OCI-LY7 (cell line): ENCODE data around the gene TMEM238.

Experiments
- CTCF ChIP-seq: fragments of 200-600 bp; sonication (generic); conservative IDR thresholded peaks from 2 replicates; pipeline ENCODE4 v1.5.1; 2014; ENCODE audit warnings: mild to moderate bottlenecking, antibody characterized with exemption, low read length, moderate library complexity, mixed read lengths
- EZH2phosphoT487 ChIP-seq: fragments of 200-600 bp; sonication (generic); IDR thresholded peaks from 2 replicates; pipeline ENCODE4 v1.6.1; 2018; ENCODE audit warnings: low read depth, borderline replicate concordance, mild to moderate bottlenecking, mixed run types, antibody characterized with exemption, low read length, moderate library complexity, mixed read lengths

- TF ChIP-seq CTCF (no peak), EZH2phosphoT487 (no peak)
Observed at GRCh38 chr19:55346725-55347441, 37.2 kb downstream of the TMEM238 start.
